HepG2 (cell line): ENCODE results near the gene PSMB3. TPM values are rescaled to one million over a fixed set of nuclear protein-coding genes. Genes with fewer than 3 reads are reported as not detected.

Source experiments
- HOXA5 ChIP-seq: sonication (generic); formaldehyde crosslinking; IDR thresholded peaks from 2 replicates; pipeline ENCODE4 v1.4.0; 2020; ENCODE audit warnings: missing genetic modification reagents
- HOXD1 ChIP-seq: sonication (generic); formaldehyde crosslinking; IDR thresholded peaks from 2 replicates; pipeline ENCODE4 v1.5.0; 2020; ENCODE audit warnings: missing genetic modification reagents
- KLF12 ChIP-seq: sonication (generic); formaldehyde crosslinking; IDR thresholded peaks from 2 replicates; pipeline ENCODE4 v1.4.0; 2020; ENCODE audit warnings: missing genetic modification reagents, borderline replicate concordance
- TMF1 ChIP-seq: sonication (generic); formaldehyde crosslinking; IDR thresholded peaks from 2 replicates; pipeline ENCODE4 v1.8.1; 2022; ENCODE audit warnings: low read depth, missing genetic modification reagents
- ZNF10 ChIP-seq: sonication (generic); formaldehyde crosslinking; IDR thresholded peaks from 2 replicates; pipeline ENCODE4 v1.4.0; 2020; ENCODE audit warnings: mild to moderate bottlenecking, low read depth, missing genetic modification reagents, borderline replicate concordance
- ZNF235 ChIP-seq: sonication (generic); formaldehyde crosslinking; IDR thresholded peaks from 2 replicates; pipeline ENCODE4 v1.8.1; 2023; ENCODE audit warnings: mild to moderate bottlenecking, missing genetic modification reagents, borderline replicate concordance
- ZNF367 ChIP-seq: sonication (generic); formaldehyde crosslinking; IDR thresholded peaks from 2 replicates; pipeline ENCODE4 v1.4.0; 2020; ENCODE audit warnings: missing genetic modification reagents, borderline replicate concordance
- ZNF792 ChIP-seq: IDR thresholded peaks from 2 replicates; pipeline ENCODE4 v1.6.1; 2016
- polyA plus RNA-seq, 8 experiments: library from polyadenylated mRNA; depleted of rRNA in 3 of 8; stranded (reverse) in 7 of 8; unstranded in 1 of 8; fragments of >200 nt; fragmentation: Illumina TruSeq in 4 of 8; extraction: Trizol in 4 of 8; gene quantifications; 2 replicates each; pipeline versions ENCODE4 v1.2.1 to v1.2.3, GENCODE V29; 2011 to 2016; ENCODE audit warnings: low read depth in 4 of 8, missing spikeins in 1 of 8, mixed read lengths in 1 of 8; ENCODE audit not compliant: insufficient read depth in 1 of 8
- total RNA-seq, 5 experiments: library from RNA; depleted of rRNA; stranded (reverse); fragments of >200 nt; fragmentation: Illumina TruSeq; extraction: Trizol; gene quantifications; 2 replicates each; pipeline ENCODE4 v1.2.3, GENCODE V29; 2016; ENCODE audit warnings: low read depth in 1 of 5
- TF ChIP-seq, protein P1 (sequence below): sonication (generic); formaldehyde crosslinking; IDR thresholded peaks from 2 replicates; pipeline ENCODE4 v1.5.0; 2020; ENCODE audit warnings: mild to moderate bottlenecking, missing genetic modification reagents, borderline replicate concordance
- TF ChIP-seq, protein P2 (sequence below): sonication (generic); formaldehyde crosslinking; IDR thresholded peaks from 2 replicates; pipeline ENCODE4 v1.4.0; 2020; ENCODE audit warnings: missing genetic modification reagents
- TF ChIP-seq, protein P3 (sequence below): sonication (generic); formaldehyde crosslinking; IDR thresholded peaks from 2 replicates; pipeline ENCODE4 v1.5.0; 2020; ENCODE audit warnings: mild to moderate bottlenecking, missing genetic modification reagents, borderline replicate concordance

PSMB3 gene
- total and polyA plus RNA-seq, 2 of the 13 experiments (the other 11 are each of a cell fraction or from before 2014, with no cell fraction given), result 366 to 517 TPM

DNA sequence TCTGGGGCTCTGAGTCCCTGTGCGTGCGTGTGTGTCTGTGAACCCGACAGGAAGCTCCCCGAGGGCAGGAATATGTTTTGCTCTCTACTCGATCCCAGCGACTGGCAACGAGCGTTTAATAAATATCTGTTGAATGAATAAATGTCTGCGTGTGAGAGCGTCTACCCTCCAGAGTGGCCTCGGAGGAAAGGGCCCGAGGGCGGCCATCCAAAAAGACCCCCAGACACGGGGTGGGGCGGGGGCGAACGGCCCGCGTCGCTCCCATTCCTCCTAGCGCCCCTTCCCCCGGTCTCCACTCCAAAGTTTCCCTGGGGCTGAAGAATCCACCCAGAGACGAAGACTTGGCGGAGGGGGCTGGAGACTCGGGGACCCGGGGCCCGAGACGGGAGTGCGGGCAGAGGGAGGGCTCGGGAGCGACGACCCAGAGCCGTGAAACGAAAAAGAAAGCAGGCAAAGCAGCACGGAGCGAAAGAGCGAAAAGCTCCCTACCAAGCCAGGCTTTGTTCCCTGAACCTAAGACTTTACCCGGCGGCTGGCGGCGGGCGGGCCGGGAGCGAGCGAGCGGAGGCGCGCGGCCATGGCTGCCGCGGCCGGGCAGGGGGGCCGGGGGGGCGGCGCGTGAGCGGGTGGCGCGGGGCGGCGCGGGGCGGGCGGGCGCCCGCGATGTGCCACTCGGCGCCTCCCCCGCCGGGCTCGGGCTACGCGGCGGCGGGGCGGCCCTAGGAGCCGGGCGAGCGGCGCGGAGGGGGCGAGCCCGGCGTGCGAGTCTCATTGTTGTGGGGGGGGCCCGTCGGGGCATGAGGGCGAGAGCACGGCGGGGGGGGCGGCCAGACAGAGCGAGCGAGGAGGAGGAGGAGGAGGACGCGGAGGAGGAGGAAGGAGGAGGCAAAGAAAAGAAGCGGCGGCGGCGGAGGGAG lies 47.7 kb upstream of the PSMB3 start, which contains the start of gene MLLT6 (continued):
- TF ChIP-seq, protein P1, sequence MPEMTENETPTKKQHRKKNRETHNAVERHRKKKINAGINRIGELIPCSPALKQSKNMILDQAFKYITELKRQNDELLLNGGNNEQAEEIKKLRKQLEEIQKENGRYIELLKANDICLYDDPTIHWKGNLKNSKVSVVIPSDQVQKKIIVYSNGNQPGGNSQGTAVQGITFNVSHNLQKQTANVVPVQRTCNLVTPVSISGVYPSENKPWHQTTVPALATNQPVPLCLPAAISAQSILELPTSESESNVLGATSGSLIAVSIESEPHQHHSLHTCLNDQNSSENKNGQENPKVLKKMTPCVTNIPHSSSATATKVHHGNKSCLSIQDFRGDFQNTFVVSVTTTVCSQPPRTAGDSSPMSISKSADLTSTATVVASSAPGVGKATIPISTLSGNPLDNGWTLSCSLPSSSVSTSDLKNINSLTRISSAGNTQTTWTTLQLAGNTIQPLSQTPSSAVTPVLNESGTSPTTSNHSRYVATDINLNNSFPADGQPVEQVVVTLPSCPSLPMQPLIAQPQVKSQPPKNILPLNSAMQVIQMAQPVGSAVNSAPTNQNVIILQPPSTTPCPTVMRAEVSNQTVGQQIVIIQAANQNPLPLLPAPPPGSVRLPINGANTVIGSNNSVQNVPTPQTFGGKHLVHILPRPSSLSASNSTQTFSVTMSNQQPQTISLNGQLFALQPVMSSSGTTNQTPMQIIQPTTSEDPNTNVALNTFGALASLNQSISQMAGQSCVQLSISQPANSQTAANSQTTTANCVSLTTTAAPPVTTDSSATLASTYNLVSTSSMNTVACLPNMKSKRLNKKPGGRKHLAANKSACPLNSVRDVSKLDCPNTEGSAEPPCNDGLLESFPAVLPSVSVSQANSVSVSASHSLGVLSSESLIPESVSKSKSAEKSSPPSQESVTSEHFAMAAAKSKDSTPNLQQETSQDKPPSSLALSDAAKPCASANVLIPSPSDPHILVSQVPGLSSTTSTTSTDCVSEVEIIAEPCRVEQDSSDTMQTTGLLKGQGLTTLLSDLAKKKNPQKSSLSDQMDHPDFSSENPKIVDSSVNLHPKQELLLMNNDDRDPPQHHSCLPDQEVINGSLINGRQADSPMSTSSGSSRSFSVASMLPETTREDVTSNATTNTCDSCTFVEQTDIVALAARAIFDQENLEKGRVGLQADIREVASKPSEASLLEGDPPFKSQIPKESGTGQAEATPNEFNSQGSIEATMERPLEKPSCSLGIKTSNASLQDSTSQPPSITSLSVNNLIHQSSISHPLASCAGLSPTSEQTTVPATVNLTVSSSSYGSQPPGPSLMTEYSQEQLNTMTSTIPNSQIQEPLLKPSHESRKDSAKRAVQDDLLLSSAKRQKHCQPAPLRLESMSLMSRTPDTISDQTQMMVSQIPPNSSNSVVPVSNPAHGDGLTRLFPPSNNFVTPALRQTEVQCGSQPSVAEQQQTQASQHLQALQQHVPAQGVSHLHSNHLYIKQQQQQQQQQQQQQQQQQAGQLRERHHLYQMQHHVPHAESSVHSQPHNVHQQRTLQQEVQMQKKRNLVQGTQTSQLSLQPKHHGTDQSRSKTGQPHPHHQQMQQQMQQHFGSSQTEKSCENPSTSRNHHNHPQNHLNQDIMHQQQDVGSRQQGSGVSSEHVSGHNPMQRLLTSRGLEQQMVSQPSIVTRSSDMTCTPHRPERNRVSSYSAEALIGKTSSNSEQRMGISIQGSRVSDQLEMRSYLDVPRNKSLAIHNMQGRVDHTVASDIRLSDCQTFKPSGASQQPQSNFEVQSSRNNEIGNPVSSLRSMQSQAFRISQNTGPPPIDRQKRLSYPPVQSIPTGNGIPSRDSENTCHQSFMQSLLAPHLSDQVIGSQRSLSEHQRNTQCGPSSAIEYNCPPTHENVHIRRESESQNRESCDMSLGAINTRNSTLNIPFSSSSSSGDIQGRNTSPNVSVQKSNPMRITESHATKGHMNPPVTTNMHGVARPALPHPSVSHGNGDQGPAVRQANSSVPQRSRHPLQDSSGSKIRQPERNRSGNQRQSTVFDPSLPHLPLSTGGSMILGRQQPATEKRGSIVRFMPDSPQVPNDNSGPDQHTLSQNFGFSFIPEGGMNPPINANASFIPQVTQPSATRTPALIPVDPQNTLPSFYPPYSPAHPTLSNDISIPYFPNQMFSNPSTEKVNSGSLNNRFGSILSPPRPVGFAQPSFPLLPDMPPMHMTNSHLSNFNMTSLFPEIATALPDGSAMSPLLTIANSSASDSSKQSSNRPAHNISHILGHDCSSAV, result no peak
- peak; percentile 19; the same call in 1 of the 2 replicates for TF ChIP-seq HOXA5 (CRISPR knock-in tag)
- TF ChIP-seq, protein P2, sequence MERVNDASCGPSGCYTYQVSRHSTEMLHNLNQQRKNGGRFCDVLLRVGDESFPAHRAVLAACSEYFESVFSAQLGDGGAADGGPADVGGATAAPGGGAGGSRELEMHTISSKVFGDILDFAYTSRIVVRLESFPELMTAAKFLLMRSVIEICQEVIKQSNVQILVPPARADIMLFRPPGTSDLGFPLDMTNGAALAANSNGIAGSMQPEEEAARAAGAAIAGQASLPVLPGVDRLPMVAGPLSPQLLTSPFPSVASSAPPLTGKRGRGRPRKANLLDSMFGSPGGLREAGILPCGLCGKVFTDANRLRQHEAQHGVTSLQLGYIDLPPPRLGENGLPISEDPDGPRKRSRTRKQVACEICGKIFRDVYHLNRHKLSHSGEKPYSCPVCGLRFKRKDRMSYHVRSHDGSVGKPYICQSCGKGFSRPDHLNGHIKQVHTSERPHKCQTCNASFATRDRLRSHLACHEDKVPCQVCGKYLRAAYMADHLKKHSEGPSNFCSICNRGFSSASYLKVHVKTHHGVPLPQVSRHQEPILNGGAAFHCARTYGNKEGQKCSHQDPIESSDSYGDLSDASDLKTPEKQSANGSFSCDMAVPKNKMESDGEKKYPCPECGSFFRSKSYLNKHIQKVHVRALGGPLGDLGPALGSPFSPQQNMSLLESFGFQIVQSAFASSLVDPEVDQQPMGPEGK (CRISPR knock-in tag), result peak; percentile 89
- TF ChIP-seq ZNF10 (CRISPR knock-in tag), result no peak
- peak; percentile 75; the same call in 1 of the 2 replicates for TF ChIP-seq ZNF367 (CRISPR knock-in tag)
- peak; percentile 90 for TF ChIP-seq TMF1
- no peak for TF ChIP-seq ZNF792 (CRISPR knock-in tag)
- TF ChIP-seq HOXD1 (CRISPR knock-in tag), result peak; percentile 52; the same call in 1 of the 2 replicates
- TF ChIP-seq KLF12, result peak; percentile 52; the same call in 1 of the 2 replicates
- TF ChIP-seq ZNF235 (CRISPR knock-in tag), result 0 out of 2 replicates have a peak, but pooled peaks have one; percentile 2
- TF ChIP-seq, protein P3, sequence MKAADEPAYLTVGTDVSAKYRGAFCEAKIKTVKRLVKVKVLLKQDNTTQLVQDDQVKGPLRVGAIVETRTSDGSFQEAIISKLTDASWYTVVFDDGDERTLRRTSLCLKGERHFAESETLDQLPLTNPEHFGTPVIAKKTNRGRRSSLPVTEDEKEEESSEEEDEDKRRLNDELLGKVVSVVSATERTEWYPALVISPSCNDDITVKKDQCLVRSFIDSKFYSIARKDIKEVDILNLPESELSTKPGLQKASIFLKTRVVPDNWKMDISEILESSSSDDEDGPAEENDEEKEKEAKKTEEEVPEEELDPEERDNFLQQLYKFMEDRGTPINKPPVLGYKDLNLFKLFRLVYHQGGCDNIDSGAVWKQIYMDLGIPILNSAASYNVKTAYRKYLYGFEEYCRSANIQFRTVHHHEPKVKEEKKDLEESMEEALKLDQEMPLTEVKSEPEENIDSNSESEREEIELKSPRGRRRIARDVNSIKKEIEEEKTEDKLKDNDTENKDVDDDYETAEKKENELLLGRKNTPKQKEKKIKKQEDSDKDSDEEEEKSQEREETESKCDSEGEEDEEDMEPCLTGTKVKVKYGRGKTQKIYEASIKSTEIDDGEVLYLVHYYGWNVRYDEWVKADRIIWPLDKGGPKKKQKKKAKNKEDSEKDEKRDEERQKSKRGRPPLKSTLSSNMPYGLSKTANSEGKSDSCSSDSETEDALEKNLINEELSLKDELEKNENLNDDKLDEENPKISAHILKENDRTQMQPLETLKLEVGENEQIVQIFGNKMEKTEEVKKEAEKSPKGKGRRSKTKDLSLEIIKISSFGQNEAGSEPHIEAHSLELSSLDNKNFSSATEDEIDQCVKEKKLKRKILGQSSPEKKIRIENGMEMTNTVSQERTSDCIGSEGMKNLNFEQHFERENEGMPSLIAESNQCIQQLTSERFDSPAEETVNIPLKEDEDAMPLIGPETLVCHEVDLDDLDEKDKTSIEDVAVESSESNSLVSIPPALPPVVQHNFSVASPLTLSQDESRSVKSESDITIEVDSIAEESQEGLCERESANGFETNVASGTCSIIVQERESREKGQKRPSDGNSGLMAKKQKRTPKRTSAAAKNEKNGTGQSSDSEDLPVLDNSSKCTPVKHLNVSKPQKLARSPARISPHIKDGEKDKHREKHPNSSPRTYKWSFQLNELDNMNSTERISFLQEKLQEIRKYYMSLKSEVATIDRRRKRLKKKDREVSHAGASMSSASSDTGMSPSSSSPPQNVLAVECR (CRISPR knock-in tag), result 0 out of 2 replicates have a peak, but pooled peaks have one; percentile 13
